A549 (cell line): ENCODE measurements around the gene SORL1-AS1.

ENCODE experiments used
- CTCF ChIP-seq: fragments of >200 bp; sonication (Bioruptor Twin); formaldehyde crosslinking; IDR thresholded peaks from 3 replicates; pipeline ENCODE4 v1.5.1; 2016
- HDAC2 ChIP-seq: fragments of 200-600 bp; sonication (generic); IDR thresholded peaks from 2 replicates; pipeline ENCODE4 v1.6.1; 2016
- HOXA7 ChIP-seq: fragments of 250-450 bp; sonication (Bioruptor Pico); IDR thresholded peaks from 2 replicates; pipeline ENCODE4 v1.5.0; 2020; ENCODE audit warnings: mild to moderate bottlenecking, moderate library complexity
- MAFK ChIP-seq: fragments of 450-650 bp; IDR thresholded peaks from 2 replicates; pipeline ENCODE4 v1.6.1; 2014; ENCODE audit not compliant: partially characterized antibody
- PHF8 ChIP-seq: fragments of 200-600 bp; sonication (generic); IDR thresholded peaks from 2 replicates; pipeline ENCODE4 v1.6.1; 2016; ENCODE audit warnings: low read depth, mild to moderate bottlenecking, antibody characterized with exemption, moderate library complexity, borderline replicate concordance
- POLR2A ChIP-seq: IDR thresholded peaks from 2 replicates; pipeline ENCODE4 v1.6.1; 2012; ENCODE audit warnings: mild to moderate bottlenecking, low read length
- RFX5 ChIP-seq: fragments of 450-650 bp; IDR thresholded peaks from 2 replicates; pipeline ENCODE4 v1.7.1; 2014; ENCODE audit warnings: antibody characterized with exemption, mild to moderate bottlenecking, moderate library complexity
- SMC3 ChIP-seq: fragments of >200 bp; sonication (Bioruptor Twin); formaldehyde crosslinking; IDR thresholded peaks from 3 replicates; pipeline ENCODE4 v1.6.1; 2018; ENCODE audit warnings: inconsistent platforms
- ZSCAN20 ChIP-seq: fragments of 250-450 bp; sonication (Bioruptor Pico); IDR thresholded peaks from 2 replicates; pipeline ENCODE4 v1.8.0; 2022; ENCODE audit warnings: mild to moderate bottlenecking, moderate library complexity

- TF ChIP-seq CTCF (no peak), SMC3 (no peak), POLR2A (no peak), PHF8 (no peak), HDAC2 (no peak), HOXA7 (no peak), ZSCAN20 (CRISPR knock-in tag) (no peak), RFX5 (no peak), MAFK (no peak)
These were observed 34.4 kb upstream of the SORL1-AS1 start for GRCh38 chr11:121487191-121487590.
